Fibroblast of lung (primary cell): ENCODE results near the gene FNBP1L.

ENCODE experiments used
- EZH2 ChIP-seq: IDR thresholded peaks from 2 replicates; pipeline ENCODE4 v1.5.1; 2012; ENCODE audit warnings: low read length, control low read depth, mild to moderate bottlenecking; ENCODE audit errors: missing control alignments
- TF ChIP-seq, protein P1 (sequence below), 2 donors: IDR thresholded peaks in 1 of 2; conservative IDR thresholded peaks in 1 of 2; 1 replicate in 1 of 2; 2 replicates in 1 of 2; pipeline ENCODE4 v1.5.1; 2011 to 2012; ENCODE audit warnings: low read length in 2 of 2, control low read depth in 1 of 2, inconsistent platforms in 1 of 2, low read depth in 1 of 2, mild to moderate bottlenecking in 1 of 2

DNA sequence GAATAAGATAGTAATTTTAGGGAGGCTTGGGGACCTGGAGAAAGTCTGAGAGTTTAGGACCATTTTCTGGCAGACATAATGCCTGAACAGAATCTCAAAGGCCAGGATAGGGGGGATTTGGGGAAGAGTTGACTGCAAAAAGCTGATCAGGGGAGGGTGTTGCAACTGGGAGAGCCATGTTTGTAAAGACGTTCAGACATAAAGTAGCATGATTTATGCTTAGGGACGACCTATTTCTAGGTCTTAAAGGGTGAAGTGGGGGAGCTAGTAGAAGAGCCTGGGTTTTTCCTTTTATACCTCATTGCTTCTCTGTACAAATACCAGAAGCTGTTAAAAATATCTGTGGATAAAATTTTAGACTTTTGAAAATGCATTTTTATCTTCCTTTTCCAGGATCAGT is 51.2 kb downstream of the FNBP1L start:
- TF ChIP-seq, protein P1, sequence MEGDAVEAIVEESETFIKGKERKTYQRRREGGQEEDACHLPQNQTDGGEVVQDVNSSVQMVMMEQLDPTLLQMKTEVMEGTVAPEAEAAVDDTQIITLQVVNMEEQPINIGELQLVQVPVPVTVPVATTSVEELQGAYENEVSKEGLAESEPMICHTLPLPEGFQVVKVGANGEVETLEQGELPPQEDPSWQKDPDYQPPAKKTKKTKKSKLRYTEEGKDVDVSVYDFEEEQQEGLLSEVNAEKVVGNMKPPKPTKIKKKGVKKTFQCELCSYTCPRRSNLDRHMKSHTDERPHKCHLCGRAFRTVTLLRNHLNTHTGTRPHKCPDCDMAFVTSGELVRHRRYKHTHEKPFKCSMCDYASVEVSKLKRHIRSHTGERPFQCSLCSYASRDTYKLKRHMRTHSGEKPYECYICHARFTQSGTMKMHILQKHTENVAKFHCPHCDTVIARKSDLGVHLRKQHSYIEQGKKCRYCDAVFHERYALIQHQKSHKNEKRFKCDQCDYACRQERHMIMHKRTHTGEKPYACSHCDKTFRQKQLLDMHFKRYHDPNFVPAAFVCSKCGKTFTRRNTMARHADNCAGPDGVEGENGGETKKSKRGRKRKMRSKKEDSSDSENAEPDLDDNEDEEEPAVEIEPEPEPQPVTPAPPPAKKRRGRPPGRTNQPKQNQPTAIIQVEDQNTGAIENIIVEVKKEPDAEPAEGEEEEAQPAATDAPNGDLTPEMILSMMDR (conservative IDR thresholded peaks at IDR 0.05 in 1 of 2, IDR thresholded peaks at IDR 0.05 in 1 of 2; ENCODE audit: low read depth in 1 of 2, low read length in 2 of 2): no peak
- no peak for TF ChIP-seq EZH2
